ENCODE results near the gene PDCD6IP.

DNA sequence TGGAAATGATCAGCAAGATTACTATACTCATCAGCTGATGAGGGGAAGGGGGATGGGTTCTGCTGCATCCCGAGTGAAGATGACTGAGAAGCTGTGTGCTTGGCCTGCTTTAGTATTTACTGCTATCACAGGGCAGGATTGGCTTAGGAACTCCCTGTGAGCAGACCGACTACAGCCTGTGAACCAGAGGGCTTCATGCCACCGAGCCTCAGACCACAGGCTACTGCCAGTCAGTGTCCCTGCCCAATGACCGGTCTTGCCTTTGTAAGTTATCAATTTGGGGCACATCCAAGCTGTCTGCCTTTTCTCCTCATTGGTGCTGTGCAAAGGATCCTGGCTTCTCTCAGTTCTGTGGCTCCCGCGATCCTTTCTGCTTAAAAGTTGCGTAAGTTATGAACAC is 71.5 kb downstream of the PDCD6IP start:
- TF ChIP-seq POLR2A (IDR thresholded peaks at IDR 0.05; ENCODE audit: low read depth, low read length) (no peak), POLR2AphosphoS5 (IDR thresholded peaks at IDR 0.05; ENCODE audit: low read depth, low read length) (no peak)

Measured in GM12892 (cell line).